GM12891 (cell line): ENCODE measurements around the gene THUMPD1.

Experiments used
- PAX5 ChIP-seq: IDR thresholded peaks from 2 replicates; pipeline ENCODE4 v1.6.1; 2011; ENCODE audit warnings: low read length, moderate library complexity, mild to moderate bottlenecking; ENCODE audit not compliant: insufficient read depth, severe bottlenecking
- POLR2A ChIP-seq: IDR thresholded peaks from 2 replicates; pipeline ENCODE4 v1.6.1; 2011; ENCODE audit warnings: low read depth, low read length, control low read depth
- POLR2AphosphoS5 ChIP-seq: IDR thresholded peaks from 2 replicates; pipeline ENCODE4 v1.6.1; 2011; ENCODE audit warnings: low read depth, low read length, control low read depth
- POU2F2 ChIP-seq: IDR thresholded peaks from 2 replicates; pipeline ENCODE4 v1.6.1; 2011; ENCODE audit warnings: low read depth, mild to moderate bottlenecking, control low read depth, low read length, moderate library complexity
- SPI1 ChIP-seq: IDR thresholded peaks from 2 replicates; pipeline ENCODE4 v1.6.1; 2011; ENCODE audit warnings: low read depth, low read length, control low read depth
- TAF1 ChIP-seq: IDR thresholded peaks from 2 replicates; pipeline ENCODE4 v1.6.1; 2011; ENCODE audit warnings: low read depth, low read length, control low read depth

DNA sequence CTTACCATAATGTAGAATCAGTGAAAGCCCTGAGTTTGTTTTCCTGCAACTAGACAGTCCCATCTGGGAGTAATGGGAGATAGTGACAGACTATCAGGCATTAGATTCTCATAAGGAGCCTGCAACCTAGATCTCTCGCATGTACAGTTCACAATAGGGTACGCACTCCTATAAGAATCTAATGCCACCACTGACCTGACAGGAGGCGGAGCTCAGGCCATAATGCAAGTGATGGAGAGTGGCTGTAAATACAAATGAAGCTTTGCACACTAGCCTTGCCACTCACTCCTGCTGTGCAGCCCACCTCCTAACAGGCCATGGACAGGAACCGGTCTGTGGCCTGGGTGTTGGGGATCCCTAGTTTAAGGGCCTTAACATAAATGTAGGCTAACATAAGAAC lies 21.4 kb downstream of the THUMPD1 start:
- no peak for TF ChIP-seq TAF1
- no peak for TF ChIP-seq POLR2A
- TF ChIP-seq POLR2AphosphoS5, result no peak
- TF ChIP-seq SPI1, result no peak
- no peak for TF ChIP-seq POU2F2
- no peak for TF ChIP-seq PAX5
